ENCODE data around the gene RPS6KA1.

- TF ChIP-seq CTCF (IDR thresholded peaks at IDR 0.05) = no peak
- TF ChIP-seq KAT7 (CRISPR knock-in tag; IDR thresholded peaks at IDR 0.05; ENCODE audit: borderline replicate concordance) = no peak
- TF ChIP-seq SMAD3 (CRISPR knock-in tag; IDR thresholded peaks at IDR 0.05; ENCODE audit: borderline replicate concordance) = no peak
- TF ChIP-seq MAX (CRISPR knock-in tag; IDR thresholded peaks at IDR 0.05) = no peak
- no peak for TF ChIP-seq NFE2L1 (CRISPR knock-in tag; IDR thresholded peaks at IDR 0.05)
- TF ChIP-seq ATF2 (CRISPR knock-in tag; IDR thresholded peaks at IDR 0.05; ENCODE audit: borderline replicate concordance, low read depth) = no peak
- no peak for TF ChIP-seq ZBTB21 (CRISPR knock-in tag; IDR thresholded peaks at IDR 0.05; ENCODE audit: borderline replicate concordance)
- TF ChIP-seq ARID4B (CRISPR knock-in tag; IDR thresholded peaks at IDR 0.05; ENCODE audit: borderline replicate concordance) = no peak
- TF ChIP-seq ETV6 (CRISPR knock-in tag; IDR thresholded peaks at IDR 0.05) = no peak
These were observed 44.5 kb downstream of the RPS6KA1 start for GRCh38 chr1:26574018-26574417.

All from WTC11 (cell line).